Measurements from ENCODE around the gene KLK7.

KLK7 gene

DNA sequence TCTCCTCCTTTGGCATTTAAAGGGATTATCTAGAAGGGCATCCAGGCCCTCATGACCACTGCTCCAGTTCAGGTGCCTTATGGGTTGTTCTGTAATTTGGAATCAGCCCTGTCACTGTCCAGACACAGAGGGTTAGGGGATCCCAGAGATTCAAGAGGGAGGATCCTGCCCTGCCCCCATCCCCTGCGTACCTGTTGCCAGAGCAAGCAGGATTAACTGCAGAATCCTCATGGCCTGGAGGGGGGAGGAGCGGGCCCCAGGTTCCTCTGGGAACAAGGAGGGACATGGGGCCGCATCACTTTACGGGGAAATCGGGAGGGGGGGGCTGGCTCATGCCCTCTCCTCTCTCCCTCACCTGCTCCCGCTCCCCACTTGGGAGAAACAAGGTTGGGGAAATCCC lies 41.7 kb upstream of the KLK7 start:
- DNase-seq (ENCODE audit: insufficient read length, low spot score) (no peak), FAIRE-seq (no peak)
- TF ChIP-seq PAX5 (IDR thresholded peaks at IDR 0.05; ENCODE audit: insufficient read depth, low read length, severe bottlenecking) (no peak), POLR2AphosphoS5 (IDR thresholded peaks at IDR 0.05; ENCODE audit: low read depth, low read length) (no peak), SPI1 (IDR thresholded peaks at IDR 0.05; ENCODE audit: low read depth, low read length) (no peak), TAF1 (IDR thresholded peaks at IDR 0.05; ENCODE audit: low read depth, low read length) (no peak), POLR2A (IDR thresholded peaks at IDR 0.05; ENCODE audit: low read depth, low read length) (no peak), POU2F2 (IDR thresholded peaks at IDR 0.05; ENCODE audit: low read depth, low read length) (no peak)

DNA sequence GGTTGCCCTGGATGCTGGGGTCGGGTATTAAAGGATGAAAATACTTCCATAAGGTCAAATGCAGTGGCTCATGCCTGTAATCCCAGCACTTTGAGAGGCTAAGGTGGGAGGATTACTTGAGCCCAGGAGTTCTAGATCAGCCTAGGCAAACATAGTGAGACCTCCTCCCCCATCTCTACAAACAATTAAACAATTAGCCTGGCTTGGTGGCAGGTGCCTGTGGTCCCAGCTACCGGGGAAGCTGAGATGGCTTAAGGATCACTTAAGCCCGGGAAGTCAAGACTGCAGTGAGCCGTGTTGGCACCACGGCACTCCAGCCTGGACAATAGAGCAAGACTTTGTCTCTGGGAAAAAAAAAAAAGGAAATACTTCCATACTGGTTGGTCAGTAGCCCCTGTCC lies 41.2 kb upstream of the KLK7 start:
- TF ChIP-seq TAF1 (IDR thresholded peaks at IDR 0.05; ENCODE audit: low read depth, low read length) (no peak), POLR2A (IDR thresholded peaks at IDR 0.05; ENCODE audit: low read depth, low read length) (no peak), SPI1 (IDR thresholded peaks at IDR 0.05; ENCODE audit: low read depth, low read length) (no peak), POLR2AphosphoS5 (IDR thresholded peaks at IDR 0.05; ENCODE audit: low read depth, low read length) (no peak)
- DNase-seq (ENCODE audit: insufficient read length, low spot score), result no peak
- no peak for FAIRE-seq

DNA sequence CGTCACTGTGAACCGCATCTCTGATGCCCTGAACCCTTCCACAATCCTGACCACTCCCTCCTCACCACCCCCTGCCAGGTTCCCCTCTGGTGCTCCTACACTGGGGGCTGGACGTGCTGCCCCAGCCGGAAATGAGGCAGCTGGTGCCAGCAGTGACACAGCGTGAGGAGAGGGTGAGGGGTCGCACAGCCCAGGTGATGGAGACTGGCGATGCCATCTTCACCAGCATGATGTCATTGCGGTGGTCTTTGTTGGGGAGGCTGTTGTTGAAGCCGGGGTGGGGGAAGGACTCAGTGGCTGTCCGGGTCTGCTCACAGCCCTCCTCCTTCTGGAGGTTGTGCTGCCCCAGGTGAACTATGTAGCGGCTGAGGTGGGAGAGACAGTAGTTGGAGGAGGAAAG lies 40.2 kb upstream of the KLK7 start:
- TF ChIP-seq POLR2A (IDR thresholded peaks at IDR 0.05; ENCODE audit: low read depth, low read length) (no peak), POLR2AphosphoS5 (IDR thresholded peaks at IDR 0.05; ENCODE audit: low read depth, low read length) (no peak), POU2F2 (IDR thresholded peaks at IDR 0.05; ENCODE audit: low read depth, low read length) (no peak), SPI1 (IDR thresholded peaks at IDR 0.05; ENCODE audit: low read depth, low read length) (no peak), TAF1 (IDR thresholded peaks at IDR 0.05; ENCODE audit: low read depth, low read length) (no peak), PAX5 (IDR thresholded peaks at IDR 0.05; ENCODE audit: insufficient read depth, low read length, severe bottlenecking) (no peak)
- FAIRE-seq, result no peak
- DNase-seq (ENCODE audit: insufficient read length, low spot score), result no peak

DNA sequence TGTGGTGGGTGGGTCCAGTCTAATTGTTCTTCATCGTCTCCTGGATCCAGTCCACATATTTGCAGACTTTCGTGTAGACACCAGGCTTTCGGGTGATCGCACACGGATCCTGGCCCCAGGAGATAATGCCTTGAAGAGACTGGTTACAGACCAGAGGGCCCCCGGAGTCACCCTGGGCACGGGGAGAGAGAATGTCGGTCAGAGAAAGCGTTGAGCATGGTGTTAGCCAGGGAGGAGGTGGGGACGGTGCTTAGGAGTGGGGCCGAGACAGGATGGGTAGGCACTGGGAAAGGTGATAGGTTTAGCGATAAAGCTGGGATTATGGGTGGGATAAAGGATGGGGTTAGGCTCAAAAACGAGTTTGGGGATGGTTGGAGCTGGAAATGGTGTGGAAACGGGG lies 38.8 kb upstream of the KLK7 start:
- TF ChIP-seq POU2F2 (IDR thresholded peaks at IDR 0.05; ENCODE audit: low read depth, low read length) (no peak), SPI1 (IDR thresholded peaks at IDR 0.05; ENCODE audit: low read depth, low read length) (no peak), POLR2AphosphoS5 (IDR thresholded peaks at IDR 0.05; ENCODE audit: low read depth, low read length) (no peak), PAX5 (IDR thresholded peaks at IDR 0.05; ENCODE audit: insufficient read depth, low read length, severe bottlenecking) (no peak), POLR2A (IDR thresholded peaks at IDR 0.05; ENCODE audit: low read depth, low read length) (no peak), TAF1 (IDR thresholded peaks at IDR 0.05; ENCODE audit: low read depth, low read length) (no peak)
- no peak for FAIRE-seq
- DNase-seq (ENCODE audit: insufficient read length, low spot score), result no peak

DNA sequence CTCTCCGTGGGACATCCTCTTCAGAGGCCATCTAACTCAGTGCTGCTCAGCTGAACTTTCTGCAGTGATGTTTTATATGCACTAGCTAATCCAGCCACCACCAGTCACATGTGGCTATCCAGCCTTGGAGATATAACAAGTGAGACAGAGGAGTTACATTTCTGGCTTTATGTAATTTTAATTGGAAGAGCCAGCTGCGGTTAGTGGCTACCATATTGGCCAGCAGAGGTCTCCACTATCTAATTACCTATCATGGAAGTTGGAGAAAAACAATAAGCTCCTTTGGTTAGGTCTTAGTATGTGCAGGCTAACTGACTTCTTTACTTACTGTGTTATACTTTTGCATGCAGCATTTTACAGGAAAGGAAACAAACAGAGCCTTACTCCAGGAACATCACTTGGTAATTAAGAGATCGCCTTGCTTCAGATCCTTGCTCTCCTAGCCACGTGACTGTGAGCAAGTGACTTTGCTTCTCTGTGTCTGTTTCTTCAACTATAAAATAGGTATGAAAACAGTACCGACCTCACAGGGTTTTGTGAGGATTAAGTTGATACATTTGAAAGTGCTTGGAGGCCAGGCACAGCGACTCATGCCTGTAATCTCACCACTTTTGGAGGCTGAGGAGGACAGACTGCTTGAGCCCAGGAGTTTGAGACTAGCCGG lies 37.4 kb upstream of the KLK7 start:
- TF ChIP-seq POLR2A (IDR thresholded peaks at IDR 0.05; ENCODE audit: low read depth, low read length) (no peak), PAX5 (IDR thresholded peaks at IDR 0.05; ENCODE audit: insufficient read depth, low read length, severe bottlenecking) (no peak), SPI1 (IDR thresholded peaks at IDR 0.05; ENCODE audit: low read depth, low read length) (no peak), POU2F2 (IDR thresholded peaks at IDR 0.05; ENCODE audit: low read depth, low read length) (no peak), POLR2AphosphoS5 (IDR thresholded peaks at IDR 0.05; ENCODE audit: low read depth, low read length) (no peak), TAF1 (IDR thresholded peaks at IDR 0.05; ENCODE audit: low read depth, low read length) (no peak)
- DNase-seq (ENCODE audit: insufficient read length, low spot score), result no peak
- FAIRE-seq, result no peak

DNA sequence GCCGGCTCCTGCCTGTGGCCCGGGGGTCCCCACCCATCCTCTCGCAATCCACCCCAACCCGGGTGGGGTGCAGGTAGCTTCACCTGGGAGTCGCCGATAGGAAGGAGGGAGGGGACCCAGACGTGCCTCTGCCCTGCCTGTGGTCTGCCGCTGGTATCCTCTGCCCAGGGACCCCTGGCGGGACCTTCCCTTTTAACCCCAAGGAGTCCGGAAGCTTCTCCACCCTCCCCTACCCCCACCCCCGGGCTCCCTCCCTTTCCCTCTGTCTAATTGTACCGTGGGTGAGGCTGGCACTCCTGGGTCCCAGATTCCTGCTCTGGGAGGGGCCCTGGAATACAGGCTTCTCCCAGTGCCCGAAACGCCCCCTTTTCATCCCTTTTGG lies 35.8 kb upstream of the KLK7 start, which contains the start of gene KLK10:
Gene KLK10 (minus strand): TSS at position 166 of the 382 bp plus-strand sequence. CDS start 579 bp downstream, outside the sequence.
- no peak for DNase-seq (ENCODE audit: insufficient read length, low spot score)
- FAIRE-seq, result no peak
- no peak for TF ChIP-seq POLR2AphosphoS5 (IDR thresholded peaks at IDR 0.05; ENCODE audit: low read depth, low read length)
- TF ChIP-seq SPI1 (IDR thresholded peaks at IDR 0.05; ENCODE audit: low read depth, low read length), result no peak
- TF ChIP-seq POU2F2 (IDR thresholded peaks at IDR 0.05; ENCODE audit: low read depth, low read length), result no peak
- TF ChIP-seq PAX5 (IDR thresholded peaks at IDR 0.05; ENCODE audit: insufficient read depth, low read length, severe bottlenecking), result no peak
- TF ChIP-seq POLR2A (IDR thresholded peaks at IDR 0.05; ENCODE audit: low read depth, low read length), result no peak
- no peak for TF ChIP-seq TAF1 (IDR thresholded peaks at IDR 0.05; ENCODE audit: low read depth, low read length)

DNA sequence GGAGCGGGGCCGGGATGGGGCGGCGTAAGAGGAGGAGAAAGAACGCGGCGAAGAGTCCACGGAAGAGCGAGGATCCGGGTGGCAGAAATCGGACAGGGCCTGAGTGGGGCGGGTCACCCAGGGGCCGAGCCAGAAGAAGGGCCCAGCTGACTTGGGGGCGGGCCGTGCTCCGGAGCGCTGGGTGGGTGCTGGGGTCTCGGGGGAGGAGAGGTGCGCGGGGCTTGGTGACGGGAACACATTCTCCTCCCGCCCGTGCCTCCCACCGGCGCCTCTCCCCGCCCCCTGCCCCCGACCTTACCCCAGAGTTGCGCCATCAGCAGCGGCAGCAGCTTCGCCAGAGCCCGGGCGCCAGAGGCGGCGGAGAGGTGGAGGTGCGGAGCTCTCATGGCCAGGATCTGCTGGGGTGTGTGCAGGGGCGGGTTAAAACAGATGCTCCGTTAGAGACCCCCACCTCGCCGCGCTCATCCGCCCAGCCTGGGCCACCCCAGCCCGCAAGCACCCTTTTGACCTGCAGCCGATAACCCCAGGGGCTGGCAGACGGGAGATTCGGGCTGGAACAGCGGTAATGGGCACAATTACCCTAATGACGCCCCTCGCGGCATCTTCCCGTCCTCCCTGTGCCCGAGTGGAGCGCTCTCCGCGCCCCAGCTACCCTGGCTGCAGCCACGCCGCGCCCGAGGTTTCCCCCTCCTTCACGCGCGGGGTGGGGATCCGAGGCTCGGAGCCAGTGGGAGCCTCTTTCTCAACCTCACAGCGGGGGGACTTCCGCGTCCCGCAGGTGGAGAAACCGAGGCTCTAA lies 35.2 kb upstream of the KLK7 start:
- no peak for FAIRE-seq
- no peak for DNase-seq (ENCODE audit: insufficient read length, low spot score)
- TF ChIP-seq POLR2AphosphoS5 (IDR thresholded peaks at IDR 0.05; ENCODE audit: low read depth, low read length) (no peak), TAF1 (IDR thresholded peaks at IDR 0.05; ENCODE audit: low read depth, low read length) (no peak), POLR2A (IDR thresholded peaks at IDR 0.05; ENCODE audit: low read depth, low read length) (no peak), POU2F2 (IDR thresholded peaks at IDR 0.05; ENCODE audit: low read depth, low read length) (no peak), SPI1 (IDR thresholded peaks at IDR 0.05; ENCODE audit: low read depth, low read length) (no peak), PAX5 (IDR thresholded peaks at IDR 0.05; ENCODE audit: insufficient read depth, low read length, severe bottlenecking) (no peak)

DNA sequence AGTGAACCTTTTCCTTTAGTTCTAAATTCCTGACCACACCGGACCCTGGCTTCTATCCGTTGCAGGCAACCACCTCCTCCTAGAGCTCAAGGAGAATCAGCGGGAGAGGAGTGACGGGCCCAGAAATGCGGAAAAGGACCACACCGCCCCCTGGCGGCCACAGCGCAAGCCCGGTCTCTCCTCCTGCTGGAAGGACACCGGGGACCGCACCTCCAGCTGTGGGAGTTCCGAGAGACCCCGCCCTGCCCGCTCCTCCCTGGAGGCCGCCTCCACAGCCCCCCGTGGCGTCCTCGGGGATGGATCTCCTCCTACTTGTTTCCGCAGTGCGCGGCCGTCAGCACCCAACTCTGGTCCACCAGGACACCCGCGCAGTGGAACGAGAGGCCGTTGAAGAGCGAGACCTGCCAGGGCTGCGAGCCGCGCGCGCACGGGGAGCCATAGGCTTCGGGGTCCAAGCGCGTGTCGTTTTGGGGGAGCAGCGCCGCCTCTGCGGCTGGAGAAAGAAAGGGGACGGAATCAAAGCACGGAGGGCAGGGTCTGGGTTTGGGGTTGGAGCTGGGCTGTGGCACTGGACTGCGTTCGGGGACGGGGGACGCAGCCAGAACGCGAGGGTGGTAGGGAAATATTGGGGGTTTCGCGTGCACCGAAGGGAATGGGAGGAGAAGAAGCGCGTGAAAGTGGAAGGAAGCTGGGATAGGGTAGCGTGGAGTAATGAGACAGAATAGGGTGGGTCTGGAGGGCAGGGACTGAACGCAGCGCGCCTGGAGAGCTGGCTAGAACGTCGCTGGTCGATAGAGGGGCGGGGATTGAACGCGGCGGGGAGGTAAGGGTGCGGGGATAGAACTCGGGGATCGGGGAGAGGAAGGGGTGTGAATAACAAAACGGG lies 33.3 kb upstream of the KLK7 start:
- no peak for FAIRE-seq
- no peak for DNase-seq (ENCODE audit: insufficient read length, low spot score)
- TF ChIP-seq TAF1 (IDR thresholded peaks at IDR 0.05; ENCODE audit: low read depth, low read length) (no peak), POLR2A (IDR thresholded peaks at IDR 0.05; ENCODE audit: low read depth, low read length) (no peak), POLR2AphosphoS5 (IDR thresholded peaks at IDR 0.05; ENCODE audit: low read depth, low read length) (no peak), POU2F2 (IDR thresholded peaks at IDR 0.05; ENCODE audit: low read depth, low read length) (no peak), PAX5 (IDR thresholded peaks at IDR 0.05; ENCODE audit: insufficient read depth, low read length, severe bottlenecking) (no peak)
